ENCODE measurements around the gene CLDN4.
"Not testable (repeated sequence)": the region's sequence is repeated elsewhere in the genome, so short reads cannot be mapped to it uniquely, and the experiment has no call there.

The CLDN4 gene

GRCh38 chr7:73830681-73831583 is at the start of gene CLDN4:
Gene CLDN4, plus strand, starts transcription at chr7:73830996. Its CDS starts 206 bp downstream, at chr7:73831202.
- Histone ChIP-seq H3K36me3 (ENCODE audit: control insufficient read depth in 2 of 2, insufficient read depth in 1 of 2, low read length in 2 of 2) (no peaks in the 10 kb centered on the region), H3K9me3 (ENCODE audit: control insufficient read depth, insufficient read depth, low read depth, low read length) (no peaks in the 10 kb centered on the region), H3K27ac (ENCODE audit: extremely low read depth, low read depth, low read length) (0 out of 2 replicates have a peak within 1 kb of the TSS, but pooled peaks have one; percentile 24), H3K4me3 (ENCODE audit: low read depth, low read length) (peak within 1 kb of the TSS; percentile 13), H3K4me1 (ENCODE audit: control insufficient read depth, insufficient read depth, low read length) (peaks cover 14% of the 10 kb centered on the region)
- TF ChIP-seq REST (tag by site-specific recombination; IDR thresholded peaks at IDR 0.05) (peak; percentile 90), ZNF350 (tag by site-specific recombination; IDR thresholded peaks at IDR 0.05) (no peak), ZNF777 (tag by site-specific recombination; IDR thresholded peaks at IDR 0.05; ENCODE audit: borderline replicate concordance) (no peak), ZBTB17 (tag by site-specific recombination; IDR thresholded peaks at IDR 0.05) (no peak)
- CTCF ChIA-PET = no interaction called here
- POLR2A ChIA-PET = no interaction called here

- TF ChIP-seq RBAK (tag by site-specific recombination; IDR thresholded peaks at IDR 0.05) = no peak
- TF ChIP-seq ZNF555 (tag by site-specific recombination; conservative IDR thresholded peaks at IDR 0.05) = no peak
- TF ChIP-seq ZNF138 (tag by site-specific recombination; IDR thresholded peaks at IDR 0.05; ENCODE audit: borderline replicate concordance) = no peak
- no peak for TF ChIP-seq ZNF169 (tag by site-specific recombination; IDR thresholded peaks at IDR 0.05)
- TF ChIP-seq ZNF561 (tag by site-specific recombination; IDR thresholded peaks at IDR 0.05; ENCODE audit: borderline replicate concordance) = no peak
- TF ChIP-seq ZNF639 (tag by site-specific recombination; IDR thresholded peaks at IDR 0.05) = no peak
- TF ChIP-seq SP2 (tag by site-specific recombination; IDR thresholded peaks at IDR 0.05) = no peak
- H3K4me3 ChIP-seq (ENCODE audit: low read depth, low read length) = no peak overlapping the region
- H3K4me1 ChIP-seq (ENCODE audit: control insufficient read depth, insufficient read depth, low read length) = no peaks in the 10 kb centered on the region
- POLR2A ChIA-PET = interaction anchor here (0.5 to 0.6 kb wide), 2 partner anchors 120 to 155 kb away, joined by 3 to 4 read pairs; no protein-coding TSS in a partner anchor
- no peaks in the 10 kb centered on the region for H3K9me3 ChIP-seq (ENCODE audit: control insufficient read depth, insufficient read depth, low read depth, low read length)
- H3K27ac ChIP-seq (ENCODE audit: extremely low read depth, low read depth, low read length) = no peak overlapping the region
- no peaks in the 10 kb centered on the region for H3K36me3 ChIP-seq (ENCODE audit: control insufficient read depth in 2 of 2, insufficient read depth in 1 of 2, low read length in 2 of 2)
- CTCF ChIA-PET = no interaction called here
Measured at GRCh38 chr7:73786588-73786987, 44.2 kb upstream of the CLDN4 start.

- H3K36me3 ChIP-seq (ENCODE audit: control insufficient read depth in 2 of 2, insufficient read depth in 1 of 2, low read length in 2 of 2); H3K27ac ChIP-seq (ENCODE audit: extremely low read depth, low read depth, low read length); H3K4me1 ChIP-seq (ENCODE audit: control insufficient read depth, insufficient read depth, low read length); H3K4me3 ChIP-seq (ENCODE audit: low read depth, low read length); H3K9me3 ChIP-seq (ENCODE audit: control insufficient read depth, insufficient read depth, low read depth, low read length): not testable (repeated sequence)
- CTCF ChIA-PET = interaction anchor here (0.6 kb wide), 1 partner anchor 788 kb away, joined by 5 read pairs; no protein-coding TSS in a partner anchor
- POLR2A ChIA-PET = interaction anchor here (1.0 kb wide), 1 partner anchor 12 kb away, joined by 3 read pairs; no protein-coding TSS in a partner anchor
Measured at GRCh38 chr7:73787786-73788048, 43.1 kb upstream of the CLDN4 start.

- no peaks in the 10 kb centered on the region for H3K36me3 ChIP-seq (ENCODE audit: control insufficient read depth in 2 of 2, insufficient read depth in 1 of 2, low read length in 2 of 2)
- CTCF ChIA-PET = interaction anchor here (0.7 kb wide), 1 partner anchor 62 kb away, joined by 3 read pairs; no protein-coding TSS in a partner anchor
- POLR2A ChIA-PET = no interaction called here
- H3K4me1 ChIP-seq (ENCODE audit: control insufficient read depth, insufficient read depth, low read length) = no peaks in the 10 kb centered on the region
- H3K27ac ChIP-seq (ENCODE audit: extremely low read depth, low read depth, low read length) = no peak overlapping the region
- H3K4me3 ChIP-seq (ENCODE audit: low read depth, low read length) = no peak overlapping the region
- H3K9me3 ChIP-seq (ENCODE audit: control insufficient read depth, insufficient read depth, low read depth, low read length) = no peaks in the 10 kb centered on the region
- TF ChIP-seq BCL6B (tag by site-specific recombination; IDR thresholded peaks at IDR 0.05) (no peak), SETDB1 (IDR thresholded peaks at IDR 0.05; ENCODE audit: insufficient read length, low read length) (peak; percentile 91), KLF10 (tag by site-specific recombination; IDR thresholded peaks at IDR 0.05) (no peak), ZNF785 (tag by site-specific recombination; IDR thresholded peaks at IDR 0.05) (no peak), PRDM10 (tag by site-specific recombination; IDR thresholded peaks at IDR 0.05) (no peak), ZNF121 (tag by site-specific recombination; IDR thresholded peaks at IDR 0.05) (no peak)
Measured at GRCh38 chr7:73789051-73789450, 41.7 kb upstream of the CLDN4 start.
